ENCODE results near the gene AKT3.
"Not testable (repeated sequence)": the region's sequence is repeated elsewhere in the genome, so short reads cannot be mapped to it uniquely, and the experiment has no call there.

Gene AKT3

DNA sequence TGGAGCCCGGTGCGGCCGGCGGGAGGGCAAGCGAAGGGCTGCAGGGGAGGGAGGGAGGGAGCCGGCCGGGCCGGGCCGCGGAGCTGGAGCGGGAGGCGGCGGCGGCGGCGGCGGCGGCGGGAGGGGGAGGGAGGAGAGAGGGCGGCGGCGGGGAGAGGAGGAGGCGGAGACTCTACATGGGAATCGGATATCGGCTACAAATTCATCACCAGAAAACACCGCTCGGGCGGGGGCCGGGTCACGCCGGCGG is at the start of gene AKT3:
TSS of gene AKT3 (minus strand) at position 42 of the 250 bp plus-strand sequence. CDS start 7,073 bp downstream, outside the sequence.
- peak; percentile 81 for DNase-seq (ENCODE audit: low spot score)

DNA sequence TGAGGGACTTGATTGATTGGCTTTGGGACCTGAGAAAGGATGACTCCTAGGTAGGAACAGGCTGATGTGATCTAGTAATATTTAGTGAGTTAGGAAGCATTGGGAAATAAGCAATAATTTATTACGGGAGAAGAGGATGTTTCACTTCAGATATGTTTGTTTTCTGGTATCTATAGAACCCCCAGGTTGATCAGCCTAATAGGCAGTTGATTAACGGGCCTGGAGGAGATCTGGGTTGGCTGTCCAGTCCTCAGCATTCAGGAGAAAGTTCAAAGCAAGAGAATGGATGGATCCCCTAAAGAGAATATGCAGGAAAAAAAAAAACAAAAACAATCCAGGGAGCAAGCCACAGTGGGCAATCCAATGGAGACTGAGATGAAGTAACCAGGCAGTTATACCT is 48.2 kb upstream of the AKT3 start:
- no peak for DNase-seq (ENCODE audit: low spot score)

DNA sequence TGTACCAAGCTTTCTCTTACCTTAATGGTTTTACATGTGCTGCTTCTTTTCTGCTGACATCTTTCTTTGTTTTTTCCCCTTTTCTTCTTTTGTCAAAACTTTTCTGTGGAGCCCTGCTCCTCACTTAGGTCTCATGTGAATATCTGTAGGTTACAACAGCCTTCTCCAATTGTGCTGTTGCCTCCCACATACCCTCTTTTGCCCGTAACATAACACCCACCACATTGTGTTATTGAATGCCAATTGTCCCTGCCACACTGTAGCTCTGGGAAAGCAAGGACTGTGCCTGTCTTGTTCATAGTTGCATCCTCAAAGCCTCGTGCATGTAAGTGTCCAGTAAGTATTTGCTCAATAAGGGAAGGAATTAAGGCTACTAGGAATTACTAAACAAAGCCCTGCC is 46.3 kb upstream of the AKT3 start:
- DNase-seq (ENCODE audit: low spot score): no peak

DNA sequence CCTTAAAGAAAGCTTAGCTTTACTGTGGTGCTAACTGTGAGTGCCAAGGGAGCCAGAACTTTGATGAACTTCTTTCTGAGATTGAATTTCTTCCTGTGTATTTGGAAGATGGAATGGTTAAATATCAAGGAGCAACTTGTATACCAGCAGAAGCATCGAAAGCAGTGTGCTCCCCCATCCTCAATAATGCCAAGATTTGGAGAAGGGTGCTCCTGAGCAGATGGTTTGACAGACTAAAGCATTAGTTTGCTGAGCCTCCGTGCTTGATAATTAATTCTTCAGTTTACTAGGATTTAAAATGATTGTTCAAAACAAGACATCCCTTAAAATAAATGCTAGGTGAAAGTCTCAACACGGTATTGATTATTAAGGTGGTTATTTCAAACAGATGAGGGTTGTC is 42.4 kb upstream of the AKT3 start:
- no peak for DNase-seq (ENCODE audit: low spot score)

DNA sequence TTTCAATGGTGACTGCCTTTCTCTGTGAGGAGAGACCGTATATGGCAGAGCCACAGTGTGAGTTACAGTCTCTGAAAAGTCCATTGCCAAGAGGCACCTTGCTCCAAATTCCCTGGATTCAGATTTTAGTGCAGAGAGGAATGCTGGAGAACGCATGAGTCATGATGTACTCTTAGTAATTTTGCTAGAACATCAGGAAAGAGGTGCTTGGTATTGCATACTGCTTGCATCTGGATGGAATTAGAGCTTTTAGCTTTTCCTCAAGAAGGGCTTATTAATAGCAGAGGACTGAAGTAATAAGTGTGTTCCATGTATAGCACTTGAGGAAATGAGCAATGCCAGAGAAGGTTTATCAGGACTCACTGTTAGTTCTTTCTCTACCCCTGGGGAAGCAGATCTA is 40.5 kb upstream of the AKT3 start:
- no peak for DNase-seq (ENCODE audit: low spot score)

DNA sequence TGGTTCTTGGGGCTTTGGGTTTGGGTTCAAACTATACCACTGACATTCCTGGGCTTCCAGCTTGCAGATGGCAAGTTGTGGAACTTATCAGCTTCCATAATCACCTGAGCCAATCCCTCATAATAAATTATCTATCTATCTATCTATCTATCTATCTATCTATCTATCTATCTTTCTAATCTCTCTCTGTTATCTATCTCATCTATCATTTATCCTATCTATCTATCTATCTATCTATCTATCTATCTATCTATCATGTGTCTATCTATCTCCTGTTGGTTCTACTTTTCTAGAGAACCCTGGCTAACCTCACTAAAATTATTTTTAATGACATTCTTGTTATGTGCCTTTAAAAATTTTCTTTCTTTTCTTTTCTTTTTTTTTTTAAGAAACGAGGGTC is 35.8 kb upstream of the AKT3 start:
- DNase-seq (ENCODE audit: low spot score): no peak

DNA sequence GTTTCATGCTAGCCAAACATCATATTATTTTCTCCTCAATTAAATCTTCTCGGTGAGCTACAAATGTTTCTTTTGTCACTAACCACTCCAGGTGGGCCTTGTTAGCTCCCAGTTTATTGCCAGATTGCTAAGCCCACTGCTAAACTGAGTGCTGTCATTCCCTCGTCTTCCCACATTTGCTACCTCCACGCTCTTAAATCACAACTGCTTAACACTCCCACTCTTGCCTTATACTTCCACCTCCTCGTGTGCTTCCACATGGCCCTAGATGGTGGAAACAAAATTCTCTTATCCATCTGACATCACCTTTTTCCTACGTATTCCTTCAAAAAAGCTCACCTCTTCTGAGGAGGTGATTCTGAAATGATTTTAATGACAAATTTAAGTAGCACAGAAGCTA is 34.6 kb upstream of the AKT3 start:
- no peak for DNase-seq (ENCODE audit: low spot score)

DNA sequence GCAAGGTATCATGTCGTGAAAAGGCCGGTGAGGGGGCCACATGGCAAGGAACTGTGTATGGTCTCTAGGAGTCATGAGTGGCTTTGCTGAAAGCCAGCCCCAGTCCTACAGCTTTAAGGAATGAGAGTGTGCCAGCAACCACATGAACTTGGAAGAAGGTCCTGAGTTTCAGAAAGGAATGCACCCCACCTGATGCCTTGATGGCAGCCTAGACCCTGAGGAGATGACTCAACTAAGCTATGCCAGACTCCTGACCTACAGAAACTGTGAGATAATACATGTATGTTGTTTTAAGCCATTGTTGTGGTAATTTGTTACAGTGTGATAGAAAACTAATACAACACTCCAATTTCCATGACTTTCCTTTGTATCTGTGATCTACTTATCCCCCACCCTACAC is 33.5 kb upstream of the AKT3 start:
- DNase-seq (ENCODE audit: low spot score): no peak

DNA sequence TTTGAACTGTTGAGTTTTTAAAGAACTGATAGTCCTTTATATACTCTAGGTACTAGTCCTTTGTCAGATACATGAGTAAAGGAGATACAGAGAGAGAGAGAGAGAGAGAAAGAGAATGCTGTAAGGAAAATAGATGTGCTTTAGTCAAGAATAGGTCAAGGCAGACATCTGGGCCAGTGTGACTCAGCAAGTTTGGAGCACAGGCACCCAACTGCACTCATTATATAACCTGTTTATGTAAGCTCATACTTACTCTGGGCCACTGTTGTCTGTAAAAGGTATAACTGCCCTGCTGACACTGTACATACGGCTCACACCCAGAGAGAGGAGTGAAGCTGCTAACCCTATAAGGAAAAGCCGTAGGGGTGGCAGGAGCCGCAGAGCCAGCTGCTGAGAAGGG is 32.2 kb upstream of the AKT3 start:
- no peak for DNase-seq (ENCODE audit: low spot score)

DNA sequence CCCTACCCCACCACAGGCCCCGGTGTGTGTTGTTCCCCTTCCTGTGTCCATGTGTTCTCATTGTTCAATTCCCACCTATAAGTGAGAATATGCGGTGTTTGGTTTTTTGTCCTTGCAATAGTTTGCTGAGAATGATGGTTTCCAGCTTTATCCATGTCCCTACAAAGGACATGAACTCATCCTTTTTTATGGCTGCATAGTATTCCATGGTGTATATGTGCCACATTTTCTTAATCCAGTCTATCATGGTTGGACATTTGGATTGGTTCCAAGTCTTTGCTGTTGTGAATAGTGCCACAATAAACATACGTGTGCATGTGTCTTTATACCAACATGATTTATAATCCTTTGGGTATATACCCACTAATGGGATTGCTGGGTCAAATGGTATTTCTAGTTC is 27.0 kb upstream of the AKT3 start:
- DNase-seq (ENCODE audit: low spot score): not testable (repeated sequence)

DNA sequence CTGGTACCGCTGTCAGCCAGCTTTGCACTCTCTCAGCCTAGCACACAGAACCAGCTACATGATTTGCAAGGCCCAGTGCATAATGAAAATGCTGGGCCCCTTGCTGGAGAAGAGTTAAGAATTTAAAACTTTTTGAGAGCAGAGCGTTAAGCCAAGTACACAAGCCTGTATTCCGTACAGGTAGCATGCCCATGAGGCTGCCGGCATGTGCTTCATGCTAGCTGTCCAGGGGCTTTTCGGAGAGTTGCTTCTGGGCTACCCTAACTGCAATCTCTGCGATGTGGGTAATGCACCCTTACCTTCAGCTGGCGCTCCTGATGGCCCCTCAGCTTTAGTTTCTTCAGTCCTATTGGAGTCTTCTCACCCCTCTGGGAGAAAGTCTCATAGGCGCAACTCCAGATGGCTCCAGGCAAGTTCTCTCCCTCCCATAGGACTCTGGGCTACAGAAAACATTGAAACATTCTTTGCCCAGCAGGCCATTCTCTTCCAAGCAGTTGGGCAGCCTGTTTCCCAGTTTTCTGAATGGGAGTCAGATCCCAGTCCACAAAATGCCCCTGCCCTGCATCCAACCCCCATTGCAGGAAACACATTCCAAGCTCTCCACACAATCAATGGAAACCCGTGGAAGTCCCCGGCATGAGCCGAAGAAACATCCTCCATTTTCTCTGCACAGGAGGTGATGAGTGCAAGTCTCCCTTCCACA is 5.7 kb upstream of the AKT3 start:
- peak; percentile 23 for DNase-seq (ENCODE audit: low spot score)

DNA sequence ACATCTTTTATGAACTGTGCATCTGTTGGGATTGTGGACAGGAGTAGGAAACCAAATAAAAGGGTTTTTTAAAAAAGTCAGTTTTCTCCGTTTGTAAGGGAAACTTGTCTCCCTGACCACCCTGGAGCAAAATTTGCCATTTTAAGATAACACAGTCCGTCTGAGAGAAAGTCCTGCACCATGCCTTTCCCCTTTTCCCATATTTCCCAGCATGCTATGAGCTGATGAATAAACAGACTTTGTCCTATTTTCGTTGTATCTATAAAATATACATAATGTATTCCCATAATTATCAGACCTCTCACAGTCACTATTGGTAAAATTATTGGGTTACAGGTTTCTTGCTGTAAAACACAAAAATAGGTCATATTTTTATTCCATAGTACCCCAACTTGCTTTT is 1.7 kb upstream of the AKT3 start:
- no peak for DNase-seq (ENCODE audit: low spot score)

DNA sequence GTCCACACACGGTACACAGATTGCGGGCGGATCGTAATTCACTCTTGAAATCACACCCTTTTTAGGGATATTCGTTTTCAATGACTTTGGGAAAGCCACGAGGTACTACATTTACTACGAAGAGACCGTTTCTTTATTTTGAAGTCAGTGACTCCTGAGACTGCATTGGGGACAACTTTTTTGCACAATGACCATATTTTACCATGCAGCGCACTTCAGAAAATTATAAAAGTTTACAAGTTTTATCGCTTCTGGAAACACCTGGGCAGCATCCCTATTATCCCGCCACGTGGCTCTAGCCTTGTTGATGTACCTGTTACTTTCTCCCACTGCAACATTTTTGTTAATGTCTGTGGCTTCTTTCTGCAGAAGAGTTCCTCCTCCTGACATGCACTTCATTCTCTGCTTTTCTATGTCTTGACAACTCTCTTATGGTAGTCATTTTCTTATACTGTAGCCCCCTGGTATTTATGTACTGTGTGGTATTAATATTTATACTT is 1.3 kb upstream of the AKT3 start:
- no peak for DNase-seq (ENCODE audit: low spot score)

DNA sequence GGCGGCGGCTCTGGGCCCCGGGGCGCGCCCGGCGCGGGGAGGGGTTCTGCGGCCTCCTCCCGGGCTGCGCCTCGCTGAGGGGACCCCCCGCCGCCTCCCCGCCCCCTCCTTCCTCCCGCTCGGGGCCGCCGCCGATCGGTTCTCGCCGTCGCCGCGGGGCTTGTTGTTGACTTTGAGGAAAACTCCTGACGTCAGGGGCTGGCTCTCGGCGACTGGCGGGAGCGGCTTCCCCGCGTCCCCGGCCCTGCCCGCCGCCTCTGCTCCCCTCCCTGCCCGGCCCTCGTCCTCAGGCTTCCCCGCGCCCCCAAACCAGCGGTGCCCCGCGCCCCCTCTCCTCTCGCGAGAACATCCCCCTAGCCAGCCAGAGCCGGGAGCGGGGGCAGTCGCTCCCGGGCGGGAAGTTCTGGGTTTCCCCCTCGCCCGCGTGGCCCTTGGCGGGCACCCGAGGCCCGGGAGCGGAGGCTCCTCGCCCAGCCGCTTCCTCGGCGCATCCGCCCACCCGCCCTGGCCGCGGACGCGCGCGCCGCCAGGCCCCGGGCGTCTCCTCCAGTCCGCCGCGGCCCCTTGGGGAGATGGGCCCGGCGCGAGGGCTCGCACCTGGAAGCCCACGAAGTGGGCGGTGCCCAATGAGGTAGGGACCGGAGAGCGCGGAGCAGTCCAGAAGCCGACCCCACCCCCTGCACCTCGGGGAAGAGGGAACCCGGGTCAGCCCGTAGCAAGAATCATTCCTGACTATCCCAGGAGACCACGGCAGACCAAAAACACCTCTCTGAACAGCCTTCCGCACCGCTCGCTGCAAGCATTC is 611 bp upstream of the AKT3 start:
- peak; percentile 73 for DNase-seq (ENCODE audit: low spot score)

DNA sequence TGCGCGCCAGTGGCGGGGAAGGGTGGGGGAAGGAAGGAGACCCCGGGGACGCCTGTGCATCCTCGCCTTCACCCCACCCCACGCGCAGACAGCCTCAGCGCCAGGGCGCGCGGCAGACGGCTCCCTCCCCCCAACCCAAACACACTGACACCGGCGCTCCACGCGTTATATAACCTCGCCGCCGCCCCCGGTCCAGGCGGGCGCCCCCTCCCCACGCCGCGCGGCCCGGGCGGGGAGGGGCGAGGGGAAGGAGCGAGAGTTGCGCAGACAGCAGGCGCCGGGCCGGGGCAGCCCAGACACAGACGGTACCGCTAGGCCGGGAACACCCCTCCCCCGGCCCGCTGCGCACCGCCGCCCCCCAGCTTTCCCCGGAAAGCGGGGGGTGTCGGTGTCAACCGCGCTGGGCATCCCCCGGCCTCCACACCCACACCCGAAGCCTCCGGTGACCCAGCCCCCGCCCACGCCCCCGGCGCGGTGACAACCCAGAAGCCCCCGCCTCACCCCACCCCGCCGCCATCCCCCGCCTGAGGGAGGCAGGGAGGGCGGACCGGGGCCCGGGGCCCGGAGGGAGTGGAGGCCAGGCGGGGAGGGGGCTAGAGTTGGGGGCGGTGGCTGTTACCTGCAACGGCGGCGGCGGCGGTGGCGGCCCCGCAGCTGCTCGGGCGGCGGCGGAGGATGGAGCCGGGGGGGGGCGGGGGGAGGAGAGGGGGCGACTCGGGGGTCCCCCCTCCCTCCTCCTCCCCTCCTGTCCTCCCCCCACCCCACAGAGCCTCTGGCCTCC is 432 bp downstream of the AKT3 start:
- peak; percentile 71 for DNase-seq (ENCODE audit: low spot score)

DNA sequence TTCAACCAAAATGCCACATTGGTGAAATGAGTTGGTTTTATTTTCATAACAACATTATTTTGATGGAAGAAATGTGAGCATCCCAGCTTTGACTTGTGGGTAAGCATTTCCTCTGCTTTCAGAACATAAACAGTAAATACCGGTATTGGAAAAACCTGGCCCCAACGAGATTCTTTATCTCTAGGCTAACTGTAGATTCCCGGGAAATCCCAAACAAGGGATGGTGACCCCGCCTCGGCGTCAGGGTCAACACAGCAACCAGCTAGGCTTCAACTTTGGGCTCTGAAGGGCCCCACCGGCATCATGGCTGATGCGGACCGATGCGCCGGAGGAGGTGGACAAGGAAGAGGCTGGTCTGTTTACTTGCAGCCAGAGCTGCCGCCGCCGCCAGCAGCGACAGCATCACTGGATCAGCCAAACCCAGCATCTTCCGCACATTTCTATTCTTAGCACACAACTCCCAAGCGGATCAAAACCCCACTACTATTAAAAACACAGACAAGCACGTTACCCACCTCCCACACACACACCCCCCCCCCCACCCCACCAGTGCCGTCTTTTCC is 1.1 kb downstream of the AKT3 start:
- peak; percentile 83 for DNase-seq (ENCODE audit: low spot score)

DNA sequence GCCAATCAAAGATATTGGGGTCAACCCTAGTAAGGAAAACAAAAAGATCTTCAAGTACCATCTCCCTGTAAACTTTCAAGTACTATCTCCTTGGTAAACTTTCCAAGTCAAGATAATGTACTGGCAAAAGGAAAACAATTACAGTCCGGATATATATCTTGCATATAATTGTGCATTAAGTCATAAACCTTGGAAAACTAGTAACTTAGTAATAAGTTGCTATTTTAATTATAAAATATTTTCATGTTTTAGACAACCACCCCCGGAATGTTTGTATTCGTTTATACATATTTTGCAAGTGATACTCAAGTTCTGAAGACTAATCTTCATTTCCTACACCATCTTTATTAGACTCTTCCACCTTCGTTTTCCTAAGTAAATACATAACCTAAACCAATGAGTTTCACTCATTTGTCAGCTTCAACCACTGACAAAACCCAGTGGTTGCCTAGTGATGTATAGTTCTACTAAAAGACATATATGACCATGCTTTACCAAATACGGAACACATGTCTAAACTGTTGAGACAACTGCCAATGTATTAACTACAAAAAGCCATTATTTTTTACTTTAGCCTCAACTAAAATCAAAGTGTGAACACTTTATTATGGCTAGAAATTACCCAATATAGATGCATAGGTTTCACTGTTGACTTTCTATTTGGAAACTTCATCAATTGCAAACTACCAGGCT is 1.7 kb downstream of the AKT3 start:
- peak; percentile 24 for DNase-seq (ENCODE audit: low spot score)

DNA sequence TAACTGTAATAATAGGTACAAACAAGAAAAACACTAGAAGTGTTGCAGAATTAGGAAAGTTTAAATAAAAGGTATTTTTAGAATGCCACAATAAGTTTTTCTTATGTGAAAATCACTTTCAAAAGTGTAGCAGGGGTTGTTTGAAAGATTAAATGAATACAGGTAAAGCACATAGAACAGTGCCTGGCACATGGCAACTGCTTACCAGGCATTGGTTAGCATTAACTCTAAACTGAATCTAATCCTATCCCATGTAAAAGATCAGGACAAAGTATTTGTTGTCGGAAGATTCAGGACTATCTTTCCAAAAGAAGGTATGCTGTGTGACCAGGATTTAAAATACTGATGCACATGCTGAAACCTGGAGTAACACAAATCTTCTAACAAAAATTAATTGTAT is 3.3 kb downstream of the AKT3 start:
- DNase-seq (ENCODE audit: low spot score): no peak

DNA sequence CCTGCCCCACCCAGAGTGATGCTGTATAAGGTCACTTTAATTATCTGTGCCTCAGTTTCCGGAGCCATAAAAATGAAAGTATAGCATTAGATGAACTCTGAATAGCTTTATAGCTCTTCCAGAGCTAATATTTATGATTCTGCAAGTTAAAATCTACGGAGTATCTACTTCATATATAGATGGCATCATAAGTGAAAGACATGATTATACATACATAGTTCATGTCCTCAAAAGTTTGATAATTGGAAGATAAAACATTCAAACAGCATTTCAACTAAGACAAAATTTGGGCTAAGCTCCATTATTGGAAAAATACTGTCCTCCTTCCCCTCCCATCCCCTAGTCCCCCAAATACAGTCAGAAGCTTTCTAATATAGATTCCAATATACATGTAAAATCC is 4.2 kb downstream of the AKT3 start:
- DNase-seq (ENCODE audit: low spot score): no peak

DNA sequence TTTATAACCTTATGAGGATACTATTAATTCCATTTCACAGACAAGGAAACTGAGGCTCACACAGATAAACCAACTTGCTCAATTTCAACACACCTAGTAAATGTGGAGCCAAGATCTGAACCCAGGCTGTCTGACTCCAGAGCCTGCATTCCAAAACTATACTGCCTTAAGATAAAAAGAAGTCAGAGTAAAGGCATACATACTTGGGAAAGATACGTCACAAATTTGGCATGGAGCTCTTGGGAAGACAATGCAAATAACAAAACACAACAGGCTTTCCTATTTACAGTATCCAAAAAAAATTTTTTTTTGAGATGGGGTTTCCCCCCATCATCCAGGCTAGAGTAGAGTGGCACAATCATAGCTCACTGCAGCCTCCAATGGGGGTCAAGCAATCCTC is 5.9 kb downstream of the AKT3 start:
- no peak for DNase-seq (ENCODE audit: low spot score)

DNA sequence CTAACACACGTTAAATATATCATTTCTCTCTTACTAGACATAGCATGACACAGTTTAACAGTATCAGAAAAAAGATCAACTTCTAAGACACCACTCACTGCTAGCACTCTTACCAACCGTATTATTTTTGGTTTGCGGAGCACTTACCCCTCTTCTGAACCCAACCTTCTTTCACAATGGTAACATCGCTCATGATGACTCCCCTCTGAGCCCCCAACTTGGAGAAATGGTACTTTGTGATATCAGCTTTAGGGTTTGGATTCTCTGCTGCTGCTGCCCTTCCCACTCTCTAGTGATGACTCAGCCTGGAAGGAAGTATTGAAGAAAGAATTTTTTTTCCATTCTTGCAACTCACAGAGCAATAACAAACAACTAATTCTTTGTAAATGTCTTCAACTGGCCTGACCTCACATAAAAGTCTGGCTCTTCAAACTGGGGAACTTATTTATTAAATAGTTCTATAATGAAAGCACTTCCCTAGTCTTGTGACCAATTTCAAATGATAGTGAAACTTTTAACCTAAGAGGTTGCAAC is 7.0 kb downstream of the AKT3 start:
- DNase-seq (ENCODE audit: low spot score): no peak

DNA sequence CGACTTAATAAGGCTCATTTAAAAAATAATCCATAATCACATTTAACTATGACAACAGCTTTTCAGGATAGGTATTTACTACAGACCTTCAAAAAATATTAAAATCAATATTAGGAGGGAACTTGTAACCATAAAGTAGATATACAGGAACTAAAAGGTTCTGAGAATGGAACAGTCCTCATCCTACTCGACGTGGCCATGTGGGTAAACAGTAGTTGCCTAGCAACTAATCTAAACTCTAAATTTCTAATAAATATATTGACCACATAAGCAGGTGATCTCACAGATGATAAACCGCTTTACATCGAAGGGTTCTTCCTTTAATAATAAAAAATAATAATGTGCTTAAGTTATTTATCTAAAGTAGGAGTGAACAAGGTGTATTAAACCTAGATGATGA is 7.9 kb downstream of the AKT3 start:
- no peak for DNase-seq (ENCODE audit: low spot score)

Data from globus pallidus (tissue), 1 donor.